Stimulated activated naive CD8-positive, alpha-beta T cell treated with anti-CD3 and anti-CD28 coated beads, Interleukin-15, Interleukin-2, amounts not matched to agents 100 U/mL and 50 U/mL, for 24 hours (primary cell): ENCODE data around the gene OSBP.
A peak's percentile ranks its signal among the peaks of the same experiment; 100 is the strongest.
"Not testable (repeated sequence)": the region's sequence is repeated elsewhere in the genome, so short reads cannot be mapped to it uniquely, and the experiment has no call there.

Experiments
- ATAC-seq: fragments of 150-1000 bp; cut with Tn5 transposase; one replicate; pipeline ENCODE4 v1.10.0; 2021
- DNase-seq: peaks from one replicate; pipeline ENCODE4 v3.0.0; 2021

Gene OSBP

DNA sequence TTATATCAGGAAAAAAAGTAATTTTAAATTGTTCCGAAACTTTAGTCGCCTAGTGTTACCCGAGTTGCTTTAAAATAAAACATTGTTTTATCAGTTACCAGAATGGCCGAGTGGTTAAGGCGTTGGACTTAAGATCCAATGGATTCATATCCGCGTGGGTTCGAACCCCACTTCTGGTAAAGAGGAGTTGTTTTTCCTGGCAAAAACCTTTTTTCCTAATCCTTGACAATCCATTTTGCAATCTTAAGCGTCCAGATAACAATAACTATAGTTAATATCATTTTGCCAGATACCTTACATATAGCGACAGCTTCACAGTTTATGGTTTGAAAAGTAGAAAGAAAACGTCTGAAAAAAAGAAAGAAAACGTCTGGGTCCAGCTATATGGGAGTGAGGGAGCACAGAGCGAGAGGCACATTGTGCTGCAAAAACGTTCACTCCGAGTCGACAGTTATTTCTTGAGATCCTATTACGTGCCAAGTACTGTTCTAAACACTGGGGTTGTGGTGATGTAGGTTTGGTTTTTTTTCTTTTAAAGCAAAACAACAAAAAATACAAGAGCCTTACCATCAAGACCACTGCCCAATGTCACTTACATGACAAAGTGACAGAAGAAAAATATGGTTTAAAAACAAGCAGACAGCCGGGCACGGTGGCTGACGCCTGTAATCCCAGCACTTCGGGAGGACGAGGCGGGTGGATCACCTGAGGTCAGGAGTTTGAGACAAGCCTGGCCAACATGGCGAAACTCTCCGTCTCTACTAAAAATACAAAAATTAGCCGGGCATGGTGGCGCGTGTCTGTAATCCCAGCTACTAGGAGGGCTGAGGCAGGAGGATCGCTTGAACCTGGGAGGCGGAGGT lies 63.7 kb downstream of the OSBP start:
- ATAC-seq (no peak), DNase-seq (peak; percentile 57)

DNA sequence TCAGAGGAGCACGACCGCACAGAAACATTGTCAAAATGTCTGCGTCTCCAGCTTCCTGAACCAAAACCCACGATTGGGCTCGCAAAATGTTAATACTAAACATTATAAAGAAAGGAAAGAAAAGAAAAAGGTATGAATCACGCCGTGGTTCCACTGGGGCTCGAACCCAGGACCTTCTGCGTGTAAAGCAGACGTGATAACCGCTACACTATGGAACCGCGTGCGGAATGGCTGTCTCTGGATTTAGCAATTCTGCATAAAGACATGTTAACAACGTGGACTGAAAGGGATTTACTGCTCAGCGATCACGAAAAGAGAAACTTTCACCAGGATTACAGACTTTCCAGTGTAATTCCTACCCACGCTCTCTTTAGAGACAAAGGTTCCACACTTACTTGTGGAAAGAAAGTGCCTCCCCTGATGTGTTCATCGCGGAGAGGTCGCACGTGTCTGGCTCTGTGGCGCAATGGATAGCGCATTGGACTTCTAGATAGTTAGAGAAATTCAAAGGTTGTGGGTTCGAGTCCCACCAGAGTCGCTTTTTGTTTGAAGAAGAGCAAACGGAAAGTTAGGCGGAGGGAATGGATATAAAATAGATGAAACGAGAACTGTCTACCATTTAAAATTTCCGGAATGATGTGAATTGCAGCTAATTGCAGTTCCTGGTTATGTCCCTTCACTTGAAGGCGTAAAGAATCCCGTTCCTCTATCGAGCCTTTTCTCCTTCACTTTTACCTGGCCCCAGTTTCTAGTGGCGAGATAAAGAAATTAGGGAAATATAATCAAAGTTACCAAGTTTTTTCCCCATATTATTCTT lies 64.5 kb downstream of the OSBP start:
- peak; percentile 86 for DNase-seq
- ATAC-seq = peak; percentile 50

DNA sequence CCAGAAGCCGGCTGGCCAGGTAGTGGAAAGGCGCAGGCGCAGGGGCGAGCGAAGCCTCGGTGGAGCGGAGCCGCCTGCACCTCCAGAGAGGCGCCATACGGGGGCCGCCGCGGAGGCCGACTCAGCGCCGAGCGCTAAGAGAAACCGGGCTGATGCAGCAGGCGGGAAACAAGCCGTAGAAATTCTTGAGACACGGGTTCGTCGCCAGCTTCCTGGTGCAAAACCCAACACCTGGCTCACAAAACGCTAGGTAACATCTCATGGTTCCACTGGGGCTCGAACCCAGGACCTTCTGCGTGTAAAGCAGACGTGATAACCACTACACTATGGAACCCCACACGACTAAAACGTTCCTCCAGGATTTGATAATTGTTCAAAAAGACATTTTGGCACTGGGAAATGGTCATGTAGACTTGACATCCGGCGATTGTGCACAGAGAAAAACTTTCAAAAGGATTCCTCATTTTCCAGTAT lies 65.2 kb downstream of the OSBP start:
- ATAC-seq (peak; percentile 96), DNase-seq (peak; percentile 91)

DNA sequence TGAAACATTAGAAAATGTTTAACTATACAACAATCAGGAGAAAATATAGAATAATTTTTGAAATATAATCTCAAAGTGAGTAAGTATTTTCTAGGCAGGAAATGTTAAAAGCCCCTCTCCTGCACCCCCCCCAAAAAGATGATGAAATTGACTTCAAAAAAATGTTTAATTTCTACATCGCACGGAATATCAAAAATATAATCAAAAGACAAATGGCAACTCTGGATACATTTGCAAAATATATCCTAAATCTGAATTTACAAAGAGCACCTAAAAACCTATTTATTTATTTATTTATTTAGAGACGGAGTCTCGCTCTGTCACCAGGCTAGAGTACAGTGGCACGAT lies 67.3 kb downstream of the OSBP start:
- DNase-seq (no peak), ATAC-seq (no peak)

DNA sequence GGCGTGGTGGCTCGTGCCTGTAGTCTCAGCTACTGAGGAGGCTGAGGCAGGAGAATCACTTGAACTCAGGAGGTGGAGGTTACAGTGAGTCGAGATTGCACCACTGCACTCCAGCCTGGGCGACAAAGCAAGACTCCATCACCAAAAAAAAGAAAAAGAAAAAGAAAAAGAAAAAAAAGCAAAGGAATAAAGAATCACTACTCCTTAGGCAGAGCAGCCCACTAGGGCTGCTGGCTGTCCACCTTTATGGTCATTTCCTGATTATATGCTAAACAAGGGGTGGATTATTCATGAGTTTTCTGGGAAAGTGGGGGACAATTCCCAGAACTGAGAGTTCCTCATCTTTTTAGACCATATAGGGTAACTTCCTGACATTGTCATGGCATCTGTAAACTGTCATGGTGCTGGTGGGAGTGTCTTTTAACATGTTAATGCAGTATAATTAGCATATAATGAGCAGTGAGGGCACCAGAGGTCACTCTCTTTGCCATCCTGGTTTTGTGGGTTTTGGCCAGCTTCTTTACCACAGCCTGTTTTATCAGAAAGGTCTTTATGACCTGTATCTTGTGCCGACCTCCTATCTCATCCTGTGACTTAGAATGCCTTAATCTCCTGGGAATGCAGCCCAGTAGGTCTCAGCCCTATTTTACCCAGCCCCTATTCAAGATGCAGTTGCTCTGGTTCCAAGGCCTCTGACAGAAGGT lies 67.8 kb downstream of the OSBP start:
- DNase-seq, ATAC-seq: not testable (repeated sequence)

DNA sequence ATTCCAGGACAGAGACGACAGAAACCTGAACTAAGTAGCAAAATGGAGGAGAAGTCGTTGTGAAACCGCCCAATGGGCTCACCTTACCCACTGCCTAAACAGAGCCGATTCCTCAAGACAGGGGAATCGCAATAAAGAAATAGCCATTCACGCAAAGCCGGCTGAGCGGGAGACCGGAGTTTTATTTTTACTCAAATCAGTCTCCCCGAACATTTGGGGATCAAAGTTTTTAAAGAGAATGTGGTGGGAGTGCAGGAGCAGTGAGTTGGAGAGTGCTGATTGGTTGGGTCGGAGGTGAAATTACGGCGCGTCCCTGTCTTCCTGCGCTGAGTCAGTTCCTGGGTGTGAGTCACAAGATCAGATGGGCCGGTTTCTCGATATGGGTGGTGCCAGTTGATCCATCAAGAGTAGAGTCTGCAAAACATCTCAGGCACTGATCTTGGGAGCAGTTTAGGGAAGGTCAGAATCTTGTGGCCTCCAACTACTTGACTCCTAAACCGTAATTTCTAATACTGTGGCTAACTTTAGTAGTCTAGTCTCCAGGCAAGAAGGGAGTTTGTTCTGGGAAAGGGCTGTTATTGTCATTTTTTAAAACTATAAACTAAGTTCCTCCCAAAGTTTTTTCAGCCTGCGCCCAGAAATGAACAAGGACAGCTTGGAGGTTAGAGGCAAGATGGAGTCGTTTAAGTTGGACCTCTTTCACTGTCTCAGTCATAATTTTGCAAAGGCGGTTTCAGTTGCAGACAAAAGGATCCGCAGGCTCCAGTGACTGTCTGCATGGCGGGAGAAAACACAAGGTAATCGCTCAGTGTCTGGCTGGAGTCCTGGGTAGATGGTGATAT lies 70.2 kb downstream of the OSBP start:
- DNase-seq = no peak
- no peak for ATAC-seq

DNA sequence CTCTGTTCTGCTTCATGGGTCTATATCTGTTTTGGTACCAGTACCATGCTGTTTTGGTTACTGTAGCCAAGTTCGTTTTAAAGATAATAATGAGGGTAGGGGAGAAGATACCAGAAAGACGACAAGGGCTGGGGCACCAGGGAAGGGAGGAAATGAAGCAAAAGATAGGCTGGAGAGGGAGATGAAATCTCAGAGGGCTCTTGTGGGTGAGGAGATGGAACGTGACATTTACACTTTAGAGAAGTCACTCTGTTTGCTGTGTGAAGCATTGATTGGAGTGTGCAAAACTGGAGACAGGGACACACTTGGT lies 70.8 kb downstream of the OSBP start:
- ATAC-seq = no peak
- DNase-seq = no peak

DNA sequence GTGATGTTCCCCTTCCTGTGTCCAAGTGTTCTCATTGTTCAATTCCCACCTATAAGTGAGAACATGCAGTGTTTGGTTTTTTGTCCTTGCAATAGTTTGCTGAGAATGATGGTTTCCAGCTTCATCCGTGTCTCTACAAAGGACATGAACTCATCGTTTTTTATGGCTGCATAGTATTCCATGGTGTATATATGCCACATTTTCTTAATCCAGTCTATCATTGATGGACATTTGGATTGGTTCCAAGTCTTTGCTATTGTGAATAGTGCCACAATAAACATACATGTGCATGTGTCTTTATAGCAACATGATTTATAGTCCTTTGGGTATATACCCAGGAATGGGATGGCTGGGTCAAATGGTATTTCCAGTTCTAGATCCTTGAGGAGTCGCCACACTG lies 71.9 kb downstream of the OSBP start:
- ATAC-seq, DNase-seq: not testable (repeated sequence)

DNA sequence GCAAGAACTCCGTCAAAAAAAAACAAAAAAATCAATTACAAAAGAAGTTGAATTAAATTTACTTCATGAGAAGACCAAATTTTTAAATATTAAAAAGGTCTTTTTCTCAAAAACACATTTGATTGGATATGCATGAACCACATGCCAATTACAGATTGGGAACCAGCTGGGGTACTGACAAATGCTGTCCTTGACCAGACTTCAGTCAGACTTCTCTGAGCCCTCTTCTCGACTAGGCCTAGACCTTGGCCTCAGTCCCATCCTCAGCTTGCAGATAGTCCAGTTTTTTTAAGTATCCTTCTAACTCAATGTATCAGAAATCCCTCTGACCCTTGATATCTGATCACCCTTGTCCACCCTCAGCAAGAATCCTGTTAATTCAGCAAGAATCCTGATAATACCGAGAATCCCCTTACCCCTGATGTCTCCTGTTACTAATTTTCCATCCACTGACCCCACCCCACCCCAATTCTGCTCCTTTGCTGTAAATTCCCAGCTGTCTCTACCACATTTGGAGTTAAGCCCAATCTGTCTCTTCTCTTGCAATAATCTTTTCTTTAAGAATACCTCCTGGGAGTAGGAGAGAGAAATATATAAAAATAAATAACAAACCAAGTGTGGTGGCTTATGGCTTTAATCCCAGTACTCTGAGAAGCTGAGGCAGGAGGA lies 73.3 kb downstream of the OSBP start:
- ATAC-seq (no peak), DNase-seq (no peak)

DNA sequence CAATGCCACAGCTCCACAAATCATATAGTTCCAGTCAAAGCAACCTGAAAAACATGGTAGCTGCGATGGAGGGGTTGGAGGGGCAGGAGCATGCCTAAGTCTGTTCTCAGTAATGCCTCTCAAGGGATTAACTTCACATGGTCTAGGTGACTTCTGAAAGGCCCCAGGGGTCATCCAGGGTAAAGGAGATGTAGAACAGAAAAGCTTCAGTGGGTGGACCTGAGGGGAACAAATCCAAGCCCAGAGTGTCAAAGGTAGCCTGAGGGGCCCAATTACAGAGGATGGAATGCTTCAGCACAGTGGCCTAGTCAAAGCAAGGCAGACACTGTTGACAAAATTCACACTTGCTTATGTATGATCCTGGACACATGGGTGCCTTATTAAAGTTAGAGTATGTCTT lies 80.9 kb downstream of the OSBP start:
- no peak for DNase-seq
- ATAC-seq = no peak

DNA sequence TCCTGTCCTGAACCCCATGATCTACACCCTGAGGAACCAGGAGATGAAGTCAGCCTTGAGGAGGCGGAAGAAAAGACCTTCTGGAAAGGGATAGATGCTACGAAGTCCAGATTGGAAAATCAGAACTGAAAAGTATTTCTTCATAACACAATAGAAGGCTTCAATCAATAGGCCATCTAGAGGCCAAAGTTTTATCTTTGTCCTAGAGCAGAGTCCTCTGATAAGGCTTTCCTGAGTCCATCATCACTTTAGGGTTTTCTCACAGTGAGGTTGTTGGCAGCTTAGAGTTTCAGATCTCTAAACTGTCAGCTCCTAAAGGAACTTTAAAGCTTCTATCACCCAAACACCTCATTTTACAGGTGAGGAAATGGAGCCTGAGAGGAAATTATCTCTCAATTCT lies 83.0 kb downstream of the OSBP start:
- DNase-seq = no peak
- no peak for ATAC-seq

DNA sequence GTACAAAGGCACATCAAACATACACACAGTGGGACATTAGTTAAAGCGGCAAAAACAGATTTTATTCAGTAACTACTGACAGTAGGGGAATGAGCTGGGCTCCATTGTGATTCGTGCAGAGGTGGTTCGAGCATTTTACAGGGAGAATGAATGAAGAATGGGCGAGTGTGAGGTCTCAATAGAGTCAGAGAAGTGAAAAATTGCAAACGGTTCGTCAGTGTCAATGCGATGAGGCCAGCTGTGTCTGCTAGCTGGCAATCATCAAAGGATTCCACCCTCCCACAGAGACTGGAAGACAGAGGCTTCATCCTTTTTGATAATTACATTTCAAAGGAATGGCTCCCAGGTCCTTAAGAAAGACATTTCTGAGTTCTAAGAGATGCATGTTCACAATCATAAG lies 86.9 kb downstream of the OSBP start:
- DNase-seq = no peak
- ATAC-seq = no peak
